IMR-90 (cell line): ENCODE measurements around the gene SCAF4. TPM values are rescaled to one million over a fixed set of nuclear protein-coding genes. Genes with fewer than 3 reads are reported as not detected.

ENCODE experiments used
- ATAC-seq: fragments of 200-7000 bp; cut with Tn5 transposase; 2 replicates; pipeline ENCODE4 v1.9.1; 2020; ENCODE audit warnings: low read depth, mild to moderate bottlenecking, moderate library complexity
- BruUV-seq: library from RNA; stranded (reverse); fragments of 400-500 nt; replicated peaks from 2 replicates; lab custom pipeline; 2021; lab: Mats Ljungman, UMichigan
- CTCF ChIA-PET: fragments of 300-600 bp; formaldehyde crosslinking; extraction: SDS; loops from one replicate; lab custom pipeline; 2021; ENCODE audit warnings: antibody characterized with exemption; lab: Yijun Ruan, JAX
- POLR2A ChIA-PET: fragments of 300-600 bp; sonication (Branson Sonifier 250); formaldehyde crosslinking; loops from one replicate; lab custom pipeline; 2022; ENCODE audit warnings: antibody characterized with exemption; ENCODE audit not compliant: unreplicated experiment; lab: Charles Lee
- DNase-seq: peaks from one replicate; pipeline ENCODE4 v3.0.0; 2013
- H2AFZ ChIP-seq: replicated peaks from 2 replicates; pipeline ENCODE3; 2013; ENCODE audit warnings: low read length, mild to moderate bottlenecking; ENCODE audit not compliant: poor library complexity
- H2AK5ac ChIP-seq: 2 replicates; pipeline ENCODE4 v1.6.1; 2013; ENCODE audit warnings: low read depth, low read length, inconsistent platforms
- H2AK9ac ChIP-seq: replicated peaks from 2 replicates; pipeline ENCODE3; 2013; ENCODE audit warnings: mild to moderate bottlenecking, low read depth, low read length, moderate library complexity; ENCODE audit not compliant: poor library complexity
- H2BK120ac ChIP-seq: 2 replicates; pipeline ENCODE4 v1.6.1; 2013; ENCODE audit warnings: low read depth, low read length, inconsistent platforms
- H2BK15ac ChIP-seq: 3 replicates; pipeline ENCODE4 v1.6.1; 2013; ENCODE audit warnings: low read depth, low read length, inconsistent platforms
- H2BK20ac ChIP-seq: 2 replicates; pipeline ENCODE4 v1.6.1; 2013; ENCODE audit warnings: low read depth, mild to moderate bottlenecking, inconsistent platforms, low read length, moderate library complexity
- H2BK5ac ChIP-seq: 2 replicates; pipeline ENCODE4 v1.6.1; 2013; ENCODE audit warnings: mild to moderate bottlenecking, low read depth, low read length, inconsistent platforms; ENCODE audit not compliant: poor library complexity, severe bottlenecking
- H3K14ac ChIP-seq: replicated peaks from 2 replicates; pipeline ENCODE4 v1.6.1; 2013; ENCODE audit warnings: low read depth, low read length, inconsistent platforms
- H3K18ac ChIP-seq: 2 replicates; pipeline ENCODE4 v1.6.1; 2013; ENCODE audit warnings: low read depth, low read length, control low read depth
- H3K23ac ChIP-seq: 2 replicates; pipeline ENCODE4 v1.6.1; 2013; ENCODE audit warnings: low read depth, low read length, inconsistent platforms
- H3K27ac ChIP-seq: 2 replicates; pipeline ENCODE4 v1.5.1; 2013; ENCODE audit warnings: mild to moderate bottlenecking, control low read depth, low read length; ENCODE audit not compliant: insufficient read depth
- H3K27me3 ChIP-seq: 2 replicates; pipeline ENCODE4 v1.6.1; 2013; ENCODE audit warnings: low read length; ENCODE audit not compliant: control insufficient read depth, insufficient read depth
- H3K36me3 ChIP-seq: 2 replicates; pipeline ENCODE4 v1.6.1; 2013; ENCODE audit warnings: low read length, mixed read lengths; ENCODE audit not compliant: control insufficient read depth, insufficient read depth
- H3K4ac ChIP-seq: 2 replicates; pipeline ENCODE4 v1.6.1; 2013; ENCODE audit warnings: low read depth, low read length, inconsistent platforms
- H3K4me1 ChIP-seq: 2 replicates; pipeline ENCODE4 v1.6.1; 2013; ENCODE audit warnings: low read length, mixed read lengths; ENCODE audit not compliant: control insufficient read depth, insufficient read depth
- H3K4me2 ChIP-seq: 2 replicates; pipeline ENCODE4 v1.6.1; 2013; ENCODE audit warnings: low read depth, mild to moderate bottlenecking, control low read depth, low read length, moderate library complexity
- H3K4me3 ChIP-seq: 2 replicates; pipeline ENCODE4 v1.5.1; 2013; ENCODE audit warnings: low read depth, mild to moderate bottlenecking, control low read depth, low read length, moderate library complexity; ENCODE audit not compliant: insufficient read depth
- H3K56ac ChIP-seq: 2 replicates; pipeline ENCODE4 v1.6.1; 2013; ENCODE audit warnings: low read length, inconsistent platforms; ENCODE audit not compliant: insufficient read depth; ENCODE audit errors: extremely low read depth
- H3K79me1 ChIP-seq, 2 experiments: 2 replicates each; pipeline ENCODE4 v1.6.1; 2013; ENCODE audit warnings: low read length in 2 of 2, inconsistent platforms in 1 of 2, low read depth in 1 of 2
- H3K9ac ChIP-seq: 2 replicates; pipeline ENCODE4 v1.6.1; 2013; ENCODE audit warnings: low read depth, low read length, control low read depth
- H3K9me1 ChIP-seq: 2 replicates; pipeline ENCODE4 v1.6.1; 2013; ENCODE audit warnings: low read length, inconsistent platforms; ENCODE audit not compliant: insufficient read depth
- H3K9me3 ChIP-seq: 2 replicates; pipeline ENCODE4 v1.6.1; 2013; ENCODE audit warnings: low read length; ENCODE audit not compliant: control insufficient read depth, insufficient read depth
- H4K20me1 ChIP-seq: 2 replicates; pipeline ENCODE4 v1.6.1; 2013; ENCODE audit warnings: low read length, inconsistent platforms; ENCODE audit not compliant: insufficient read depth
- H4K5ac ChIP-seq: 2 replicates; pipeline ENCODE4 v1.6.1; 2013; ENCODE audit warnings: mild to moderate bottlenecking, low read depth, low read length, control low read depth
- H4K8ac ChIP-seq, 2 experiments: 2 replicates each; pipeline ENCODE4 v1.6.1; 2013; ENCODE audit warnings: low read depth in 2 of 2, low read length in 2 of 2, control low read depth in 1 of 2, inconsistent platforms in 1 of 2
- H4K91ac ChIP-seq: 2 replicates; pipeline ENCODE4 v1.6.1; 2013; ENCODE audit warnings: low read depth, low read length, inconsistent platforms; ENCODE audit not compliant: insufficient read depth
- BHLHE40 ChIP-seq: fragments of 150-350 bp; IDR thresholded peaks from 2 replicates; pipeline ENCODE4 v1.6.1; 2016; ENCODE audit warnings: mild to moderate bottlenecking, low read depth, low read length
- CEBPB ChIP-seq: IDR thresholded peaks from 2 replicates; pipeline ENCODE4 v1.6.1; 2012; ENCODE audit warnings: low read depth, low read length, improper control_type of control experiment
- CHD1 ChIP-seq: IDR thresholded peaks from 2 replicates; pipeline ENCODE4 v1.6.1; 2012; ENCODE audit warnings: low read depth, low read length, improper control_type of control experiment
- CTCF ChIP-seq: conservative IDR thresholded peaks from 2 replicates; pipeline ENCODE4 v1.5.1; 2012; ENCODE audit warnings: mild to moderate bottlenecking, low read depth, low read length, improper control_type of control experiment
- MAFK ChIP-seq: IDR thresholded peaks from 2 replicates; pipeline ENCODE4 v1.6.1; 2012; ENCODE audit warnings: low read depth, low read length, improper control_type of control experiment
- MAZ ChIP-seq: IDR thresholded peaks from 2 replicates; pipeline ENCODE4 v1.6.1; 2012; ENCODE audit warnings: low read depth, mild to moderate bottlenecking, low read length, improper control_type of control experiment, moderate library complexity, borderline replicate concordance
- MXI1 ChIP-seq: IDR thresholded peaks from 2 replicates; pipeline ENCODE4 v1.6.1; 2012; ENCODE audit warnings: low read depth, mild to moderate bottlenecking, low read length, moderate library complexity, borderline replicate concordance
- NFE2L2 ChIP-seq: fragments of 150-350 bp; IDR thresholded peaks from 2 replicates; pipeline ENCODE4 v1.6.1; 2016; ENCODE audit warnings: low read depth, mild to moderate bottlenecking, low read length
- POLR2A ChIP-seq: IDR thresholded peaks from 2 replicates; pipeline ENCODE4 v1.6.1; 2012; ENCODE audit warnings: mild to moderate bottlenecking, low read depth, low read length
- RAD21 ChIP-seq: IDR thresholded peaks from 2 replicates; pipeline ENCODE4 v1.6.1; 2012; ENCODE audit warnings: low read length, improper control_type of control experiment
- RCOR1 ChIP-seq: IDR thresholded peaks from 2 replicates; pipeline ENCODE4 v1.6.1; 2012; ENCODE audit warnings: mild to moderate bottlenecking, low read length, improper control_type of control experiment; ENCODE audit not compliant: insufficient replicate concordance
- SMC3 ChIP-seq: fragments of 150-350 bp; IDR thresholded peaks from 2 replicates; pipeline ENCODE4 v1.6.1; 2016; ENCODE audit warnings: low read depth, mild to moderate bottlenecking, antibody characterized with exemption, low read length, moderate library complexity
- WGBS, 2 experiments: methylation state at CpG; one replicate each; pipeline versions ENCODE4 v1.1.5 to v1.1.7; 2013; ENCODE audit warnings: missing lambda C conversion rate in 2 of 2; ENCODE audit not compliant: insufficient read length in 1 of 2; ENCODE audit errors: extremely low coverage in 2 of 2; 5-methylcytosine and 5-hydroxymethylcytosine counted together
- dilution Hi-C: fragments of 300-500 bp; cut with HindIII; formaldehyde crosslinking; loops from one replicate; pipeline ENCODE4 v1.14.3; 2018; ENCODE audit warnings: low sequenced_read_pairs; ENCODE audit not compliant: unreplicated experiment
- in situ Hi-C: fragments of 300-500 bp; cut with MboI; formaldehyde crosslinking; loops from 3 replicates; pipeline ENCODE4 v1.14.3; 2019; ENCODE audit warnings: low sequenced_read_pairs, inconsistent platforms, mixed read lengths
- intact Hi-C: fragments of 100-400 bp; cut with micrococcal nuclease; formaldehyde crosslinking; loops from 2 replicates; pipeline ENCODE4 v1.10.0; 2022
- polyA plus RNA-seq, 3 experiments: library from polyadenylated mRNA; depleted of rRNA; stranded (reverse); fragments of >200 nt; gene quantifications; 2 replicates each; pipeline ENCODE4 v1.2.3, GENCODE V29; 2012; ENCODE audit warnings: low replicate concordance in 1 of 3
- total RNA-seq: library from RNA; depleted of rRNA; stranded (reverse); fragments of >200 nt; gene quantifications from 2 replicates; pipeline ENCODE4 v1.2.3, GENCODE V29; 2012

Gene SCAF4
- total and polyA plus RNA-seq, 2 of the 4 experiments (the other 2 are of a cell fraction), result 2.7 to 12.1 TPM

GRCh38 chr21:31726407-31726806, 5.5 kb downstream of the SCAF4 start:
- ATAC-seq (no peak), DNase-seq (no peak)
- H3K4me2 ChIP-seq, result no peak overlapping the region
- CTCF ChIA-PET, result no interaction called here
- H3K14ac ChIP-seq, result no peak overlapping the region
- H3K4ac ChIP-seq, result no peak overlapping the region
- peaks cover 89% of the 10 kb centered on the region for H4K20me1 ChIP-seq
- no peak overlapping the region for H2BK20ac ChIP-seq
- TF ChIP-seq CTCF, result no peak
- no peak for TF ChIP-seq BHLHE40
- no peak for TF ChIP-seq CEBPB
- TF ChIP-seq POLR2A, result no peak
- TF ChIP-seq SMC3, result no peak
- no peak for TF ChIP-seq MAFK
- TF ChIP-seq RCOR1, result no peak
- TF ChIP-seq MXI1, result no peak
- TF ChIP-seq CHD1, result no peak
- no peak for TF ChIP-seq RAD21
- no peak for TF ChIP-seq NFE2L2
- no peak for TF ChIP-seq MAZ
- in situ Hi-C loops (no loop called here), intact Hi-C loops (no loop called here), dilution Hi-C loops (no loop called here)
- H3K4me1 ChIP-seq, result peaks cover 7% of the 10 kb centered on the region; the same call in 1 of the 2 replicates
- no peak overlapping the region for H4K91ac ChIP-seq
- H3K18ac ChIP-seq, result no peak overlapping the region
- H3K27me3 ChIP-seq, result no peaks in the 10 kb centered on the region
- H3K4me3 ChIP-seq, result no peak overlapping the region
- H2AFZ ChIP-seq, result no peak overlapping the region
- H2AK5ac ChIP-seq, result no peak overlapping the region
- no peak overlapping the region for H4K5ac ChIP-seq
- no peak overlapping the region for H3K27ac ChIP-seq
- no peak overlapping the region for H3K9ac ChIP-seq
- H2BK120ac ChIP-seq, result no peak overlapping the region
- H2AK9ac ChIP-seq, result no peak overlapping the region
- peaks cover 0 to 23% of the 10 kb centered on the region in 2 experiments; a peak in 2 of 4 replicates for H3K79me1 ChIP-seq
- no peak overlapping the region for H3K23ac ChIP-seq
- H3K56ac ChIP-seq, result no peak overlapping the region
- no peak overlapping the region for H2BK15ac ChIP-seq
- no peak overlapping the region for H2BK5ac ChIP-seq
- H4K8ac ChIP-seq, result no peak overlapping the region
- 100% methylated on average over 1 of the region's 4 CpGs; no CpG with 5 or more reads in 1 of the 2 experiments for WGBS, 2 experiments
- BruUV-seq, result no TSS peak
- no peaks in the 10 kb centered on the region for H3K9me3 ChIP-seq
- H3K36me3 ChIP-seq, result peaks cover 1% of the 10 kb centered on the region
- peaks cover 3% of the 10 kb centered on the region for H3K9me1 ChIP-seq
- POLR2A ChIA-PET, result no interaction called here
